H1 (cell line): Measurements from ENCODE around the gene ZSCAN30. TPM values are rescaled to one million over a fixed set of nuclear protein-coding genes. Genes with fewer than 3 reads are reported as not detected.

ENCODE experiments used
- CTCF ChIA-PET: fragments of 300-600 bp; sonication (Branson Sonifier 250); formaldehyde crosslinking; loops from one replicate; lab custom pipeline; 2021; ENCODE audit not compliant: partially characterized antibody; lab: Charles Lee
- POLR2A ChIA-PET: fragments of 300-600 bp; sonication (Branson Sonifier 250); formaldehyde crosslinking; loops from one replicate; lab custom pipeline; 2021; ENCODE audit warnings: inconsistent platforms; ENCODE audit not compliant: partially characterized antibody; lab: Charles Lee
- DNase-seq, 2 experiments: peaks; one replicate each; pipeline versions ENCODE4 v3.0.0 to v3.0.0-alpha.2; 2010 to 2022; ENCODE audit warnings: low spot score in 2 of 2, low read depth in 1 of 2, mixed read lengths in 1 of 2
- FAIRE-seq: peaks from 2 replicates; lab custom pipeline; 2011; peaks lifted over from hg19 to GRCh38; lab: Jason Lieb, UNC
- H2AFZ ChIP-seq: 2 replicates; pipeline ENCODE4 v1.8.1; 2012; ENCODE audit warnings: low read length, inconsistent platforms
- H2AK5ac ChIP-seq: 2 replicates; pipeline ENCODE4 v1.6.1; 2013; ENCODE audit warnings: low read depth, low read length
- H2BK120ac ChIP-seq: replicated peaks from 2 replicates; pipeline ENCODE3; 2013; ENCODE audit warnings: low read depth, low read length, inconsistent platforms
- H2BK12ac ChIP-seq: 2 replicates; pipeline ENCODE4 v1.6.1; 2013; ENCODE audit warnings: low read depth, low read length
- H2BK15ac ChIP-seq: 2 replicates; pipeline ENCODE4 v1.6.1; 2013; ENCODE audit warnings: low read length
- H2BK20ac ChIP-seq: 2 replicates; pipeline ENCODE4 v1.6.1; 2013; ENCODE audit warnings: low read length
- H2BK5ac ChIP-seq: 2 replicates; pipeline ENCODE4 v1.6.1; 2013; ENCODE audit warnings: low read depth, low read length
- H3K14ac ChIP-seq: 2 replicates; pipeline ENCODE4 v1.6.1; 2013; ENCODE audit warnings: inconsistent platforms; ENCODE audit not compliant: insufficient read length
- H3K18ac ChIP-seq: 2 replicates; pipeline ENCODE4 v1.6.1; 2013; ENCODE audit warnings: low read length; ENCODE audit errors: extremely low read depth
- H3K23ac ChIP-seq: 2 replicates; pipeline ENCODE4 v1.6.1; 2013; ENCODE audit warnings: inconsistent platforms; ENCODE audit not compliant: insufficient read length
- H3K23me2 ChIP-seq: 2 replicates; pipeline ENCODE4 v1.6.1; 2013; ENCODE audit warnings: low read depth, low read length
- H3K27ac ChIP-seq: 2 replicates; pipeline ENCODE4 v1.6.1; 2011; ENCODE audit warnings: low read depth, low read length, inconsistent platforms
- H3K27me3 ChIP-seq, 4 experiments: replicated peaks in 1 of 4; 1 replicate in 1 of 4; 2 replicates in 3 of 4; pipeline versions ENCODE4 v1.6.1 to v1.8.1; 2011 to 2013; ENCODE audit warnings: low read length in 3 of 4, mild to moderate bottlenecking in 3 of 4, inconsistent platforms in 2 of 4, mixed read lengths in 2 of 4, moderate library complexity in 1 of 4; ENCODE audit not compliant: control insufficient read depth in 3 of 4, insufficient read depth in 3 of 4; ENCODE audit errors: extremely low read depth in 1 of 4
- H3K36me3 ChIP-seq, 4 experiments: 2 replicates each; pipeline versions ENCODE4 v1.6.1 to v1.8.1; 2011 to 2013; ENCODE audit warnings: mild to moderate bottlenecking in 4 of 4, low read length in 3 of 4, moderate library complexity in 2 of 4, control low read depth in 1 of 4, inconsistent platforms in 1 of 4; ENCODE audit not compliant: insufficient read depth in 4 of 4, control insufficient read depth in 2 of 4
- H3K4ac ChIP-seq: replicated peaks from 2 replicates; pipeline ENCODE3; 2013; ENCODE audit warnings: low read length, low read depth, mixed read lengths, inconsistent platforms; ENCODE audit not compliant: insufficient read length
- H3K4me1 ChIP-seq, 4 experiments: replicated peaks in 1 of 4; 1 replicate in 1 of 4; 2 replicates in 3 of 4; pipeline versions ENCODE4 v1.6.1 to v1.8.1; 2011 to 2013; ENCODE audit warnings: low read length in 3 of 4, inconsistent platforms in 2 of 4, mixed read lengths in 1 of 4; ENCODE audit not compliant: insufficient read depth in 4 of 4, control insufficient read depth in 3 of 4
- H3K4me2 ChIP-seq, 2 experiments: 2 replicates each; pipeline versions ENCODE4 v1.6.1 to v1.8.1; 2011 to 2013; ENCODE audit warnings: low read depth in 2 of 2, low read length in 2 of 2, control low read depth in 1 of 2, inconsistent platforms in 1 of 2, mild to moderate bottlenecking in 1 of 2; ENCODE audit not compliant: insufficient read depth in 1 of 2
- H3K4me3 ChIP-seq, 4 experiments: fragments of 200-600, 300-600 bp in 1 of 4; sonication (generic), shearing (Covaris generic), sonication (Bioruptor Twin) in 1 of 4; 2 replicates each; pipeline versions ENCODE4 v1.5.1 to v1.8.1; 2011 to 2016; ENCODE audit warnings: low read length in 4 of 4, low read depth in 3 of 4, control low read depth in 2 of 4, inconsistent platforms in 2 of 4, mild to moderate bottlenecking in 2 of 4, mixed read lengths in 1 of 4, moderate library complexity in 1 of 4; ENCODE audit not compliant: insufficient read depth in 2 of 4; ENCODE audit errors: extremely low read depth in 1 of 4
- H3K56ac ChIP-seq: replicated peaks from 2 replicates; pipeline ENCODE3; 2013; ENCODE audit warnings: low read depth, mild to moderate bottlenecking, mixed read lengths, low read length, inconsistent platforms; ENCODE audit not compliant: insufficient read length
- H3K79me1 ChIP-seq: 2 replicates; pipeline ENCODE4 v1.6.1; 2013; ENCODE audit warnings: low read depth, low read length, control low read depth
- H3K79me2 ChIP-seq, 2 experiments: 2 replicates each; pipeline versions ENCODE4 v1.6.1 to v1.8.1; 2012 to 2013; ENCODE audit warnings: low read length in 2 of 2, mild to moderate bottlenecking in 2 of 2, inconsistent platforms in 1 of 2; ENCODE audit not compliant: insufficient read depth in 2 of 2, control insufficient read depth in 1 of 2
- H3K9ac ChIP-seq, 4 experiments: replicated peaks in 1 of 4; 1 replicate in 1 of 4; 2 replicates in 3 of 4; pipeline versions ENCODE4 v1.6.1 to v1.8.1; 2011 to 2013; ENCODE audit warnings: low read depth in 3 of 4, low read length in 3 of 4, control low read depth in 2 of 4, mild to moderate bottlenecking in 2 of 4, moderate library complexity in 2 of 4, inconsistent platforms in 1 of 4; ENCODE audit errors: extremely low read depth in 1 of 4
- H3K9me3 ChIP-seq, 2 experiments: 2 replicates each; pipeline versions ENCODE4 v1.6.1 to v1.8.1; 2012 to 2013; ENCODE audit warnings: mild to moderate bottlenecking in 2 of 2, moderate library complexity in 2 of 2, control low read depth in 1 of 2, inconsistent platforms in 1 of 2, low read depth in 1 of 2, low read length in 1 of 2, mixed read lengths in 1 of 2; ENCODE audit not compliant: insufficient read depth in 2 of 2
- H4K20me1 ChIP-seq, 2 experiments: replicated peaks in 1 of 2; 2 replicates each; pipeline versions ENCODE3 to v1.8.1; 2011 to 2013; ENCODE audit warnings: inconsistent platforms in 2 of 2, low read length in 2 of 2, mild to moderate bottlenecking in 1 of 2; ENCODE audit not compliant: insufficient read depth in 2 of 2, control insufficient read depth in 1 of 2
- H4K5ac ChIP-seq: 2 replicates; pipeline ENCODE4 v1.6.1; 2013; ENCODE audit warnings: low read length, low read depth, mixed read lengths, inconsistent platforms; ENCODE audit not compliant: insufficient read length
- H4K8ac ChIP-seq: 2 replicates; pipeline ENCODE4 v1.8.0; 2013; ENCODE audit warnings: mild to moderate bottlenecking, moderate library complexity, low read length, inconsistent platforms; ENCODE audit not compliant: insufficient read depth; ENCODE audit errors: extremely low read depth
- H4K91ac ChIP-seq: replicated peaks from 2 replicates; pipeline ENCODE3; 2013; ENCODE audit warnings: low read length, mixed read lengths, inconsistent platforms; ENCODE audit not compliant: insufficient read length
- POU5F1 ChIP-seq: IDR thresholded peaks from 2 replicates; pipeline ENCODE4 v1.6.1; 2011; ENCODE audit warnings: low read depth, mild to moderate bottlenecking, low read length, moderate library complexity
- SUZ12 ChIP-seq: fragments of 200-600 bp; sonication (generic); IDR thresholded peaks from 2 replicates; pipeline ENCODE4 v1.6.1; 2012; ENCODE audit warnings: mild to moderate bottlenecking, inconsistent platforms, low read length, moderate library complexity, mixed read lengths
- USF2 ChIP-seq: IDR thresholded peaks from 2 replicates; pipeline ENCODE4 v1.6.1; 2011; ENCODE audit warnings: low read length, improper control_type of control experiment
- ZNF274 ChIP-seq: IDR thresholded peaks from 2 replicates; pipeline ENCODE4 v1.7.0; 2012; ENCODE audit warnings: low read length, borderline replicate concordance; ENCODE audit errors: extremely low read depth
- WGBS, 2 experiments: shearing (Covaris generic) in 1 of 2; methylation state at CpG; one replicate each; pipeline versions ENCODE4 v1.1.6 to v1.1.7; 2013 to 2015; ENCODE audit warnings: low lambda C conversion rate in 2 of 2, mixed read lengths in 2 of 2, inconsistent platforms in 1 of 2, low coverage in 1 of 2, missing lambda C conversion rate in 1 of 2; ENCODE audit not compliant: insufficient replicate concordance in 2 of 2, insufficient coverage in 1 of 2, insufficient read length in 1 of 2; ENCODE audit errors: extremely low coverage in 1 of 2, missing lambda C conversion rate in 1 of 2; 5-methylcytosine and 5-hydroxymethylcytosine counted together
- polyA plus RNA-seq, 7 experiments: library from polyadenylated mRNA; depleted of rRNA in 3 of 7; stranded (reverse) in 5 of 7; unstranded in 2 of 7; fragments of >200 nt in 5 of 7; fragments of 200-250 nt in 2 of 7; gene quantifications; 1 replicate in 5 of 7; 2 replicates in 1 of 7; 4 replicates in 1 of 7; pipeline versions ENCODE4 v1.2.1 to v1.2.3, GENCODE V29; 2011 to 2013; ENCODE audit warnings: missing spikeins in 2 of 7, mixed read lengths in 2 of 7
- total RNA-seq: library from RNA; stranded (reverse); fragmentation: NEBNext Ultra II Directional; extraction: Animal tissue kit (Norgen Biotek cat#: 25700); gene quantifications from 2 replicates; pipeline ENCODE4 v1.2.1, GENCODE V29; 2021

Gene ZSCAN30
- total and polyA plus RNA-seq, 2 of the 8 experiments (the other 6 are each of a cell fraction or from before 2014, with no cell fraction given): 4.4 to 10.3 TPM

GRCh38 chr18:35253655-35254287, 36.3 kb downstream of the ZSCAN30 start:
- H3K27ac ChIP-seq: no peak overlapping the region
- no peak overlapping the region for H4K8ac ChIP-seq
- no peak overlapping the region for H2BK12ac ChIP-seq
- no peak overlapping the region for H3K56ac ChIP-seq
- no peak overlapping the region for H4K5ac ChIP-seq
- no peaks in the 10 kb centered on the region for H3K27me3 ChIP-seq
- no peak overlapping the region for H2AFZ ChIP-seq
- H3K9me3 ChIP-seq: peaks cover 0 to 4% of the 10 kb centered on the region in 2 experiments; a peak in 1 of 4 replicates
- H3K23ac ChIP-seq: no peak overlapping the region
- no peak overlapping the region for H3K4ac ChIP-seq
- H3K79me2 ChIP-seq: no peaks in the 10 kb centered on the region
- TF ChIP-seq USF2 (no peak), POU5F1 (no peak), SUZ12 (no peak), ZNF274 (peak; percentile 62; the same call in 1 of the 2 replicates)
- H3K4me2 ChIP-seq: no peak overlapping the region
- no peak overlapping the region for H2BK15ac ChIP-seq
- ChIA-PET CTCF (interaction anchor here (1.0 kb wide), 1 partner anchor 133 kb away, joined by 3 read pairs; no protein-coding TSS in a partner anchor), POLR2A (interaction anchor here (1.1 to 2.5 kb wide), 5 partner anchors 8 to 28 kb away, joined by 3 to 10 read pairs (median 5); partner anchors contain the start of gene ZNF397)
- no peak overlapping the region for H2AK5ac ChIP-seq
- H4K20me1 ChIP-seq: no peaks in the 10 kb centered on the region
- no peak overlapping the region for H3K18ac ChIP-seq
- H3K4me1 ChIP-seq: no peaks in the 10 kb centered on the region
- H3K79me1 ChIP-seq: no peaks in the 10 kb centered on the region; the same call in 1 of the 2 replicates
- no peak overlapping the region for H3K14ac ChIP-seq
- H3K23me2 ChIP-seq: no peaks in the 10 kb centered on the region
- no peak overlapping the region for H4K91ac ChIP-seq
- DNase-seq (no peak), FAIRE-seq (no peak)
- H3K9ac ChIP-seq: no peak overlapping the region
- H3K36me3 ChIP-seq: peaks cover 0 to 34% (median 13%) of the 10 kb centered on the region in 4 experiments; a peak in 6 of 8 replicates
- H2BK20ac ChIP-seq: no peak overlapping the region
- no peak overlapping the region for H2BK5ac ChIP-seq
- H3K4me3 ChIP-seq: no peak overlapping the region
- 89% methylated on average over 4 of the region's 4 CpGs; no CpG with 5 or more reads in 1 of the 2 experiments for WGBS, 2 experiments
- H2BK120ac ChIP-seq: no peak overlapping the region
